Subcutaneous adipose tissue (tissue), 4 donors: Measurements from ENCODE around the gene FOXP1. TPM values are rescaled to one million over a fixed set of nuclear protein-coding genes. Genes with fewer than 3 reads are reported as not detected.

Source experiments
- CTCF ChIP-seq: fragments of 450-650 bp; IDR thresholded peaks from one replicate; pipeline ENCODE4 v1.5.1; 2016; ENCODE audit warnings: low read depth, mild to moderate bottlenecking, control low read depth, antibody characterized with exemption, moderate library complexity
- total RNA-seq, 4 donors: library from RNA; depleted of rRNA; stranded (reverse); fragments of >200 nt; gene quantifications; one replicate each; pipeline ENCODE4 v1.1.0, GENCODE V29; 2016

FOXP1 gene
- total RNA-seq, 4 donors from 2014 or later: 70.5 to 96.7 (median 88.0) TPM

- TF ChIP-seq CTCF: no peak
Measured at GRCh38 chr3:71565976-71566375, 17.6 kb downstream of the FOXP1 start.

DNA sequence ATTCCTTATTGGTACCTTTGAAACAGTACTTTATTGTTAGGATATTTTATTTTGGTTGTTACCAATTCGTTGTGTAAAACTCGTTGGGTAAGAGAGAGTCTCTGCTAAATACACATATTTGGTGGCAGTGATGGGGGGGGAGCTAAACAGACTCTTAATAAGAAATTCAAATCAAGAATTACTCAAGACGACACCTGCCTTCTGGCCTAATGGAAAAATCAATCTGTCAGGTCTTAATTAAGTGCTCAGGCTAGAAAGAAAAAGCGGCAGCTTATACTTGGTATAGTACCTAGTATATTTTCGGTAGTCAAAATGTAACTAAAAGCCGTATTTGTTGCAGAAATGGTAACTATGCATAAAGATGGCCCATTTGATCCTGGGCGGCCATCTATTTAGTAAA lies 18.2 kb downstream of the FOXP1 start:
- TF ChIP-seq CTCF: no peak

DNA sequence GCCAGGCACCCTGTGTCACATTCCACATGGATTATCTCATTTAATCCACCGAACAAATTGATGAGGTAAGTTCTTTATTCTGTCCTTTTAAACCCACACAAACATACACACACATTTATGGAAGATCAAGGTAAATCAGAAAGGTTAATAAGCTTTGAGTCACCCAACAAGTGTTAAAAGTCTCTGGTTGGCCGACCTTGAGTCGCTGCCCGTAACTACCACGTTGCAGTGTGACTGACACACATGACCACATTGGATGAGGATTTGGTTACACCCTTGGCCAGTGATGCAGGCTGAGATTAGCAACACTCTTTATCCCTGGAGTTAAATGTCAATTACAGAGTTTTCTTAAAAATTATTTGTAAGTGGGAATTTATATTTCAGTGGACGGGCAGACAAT lies 19.2 kb downstream of the FOXP1 start:
- TF ChIP-seq CTCF: no peak

DNA sequence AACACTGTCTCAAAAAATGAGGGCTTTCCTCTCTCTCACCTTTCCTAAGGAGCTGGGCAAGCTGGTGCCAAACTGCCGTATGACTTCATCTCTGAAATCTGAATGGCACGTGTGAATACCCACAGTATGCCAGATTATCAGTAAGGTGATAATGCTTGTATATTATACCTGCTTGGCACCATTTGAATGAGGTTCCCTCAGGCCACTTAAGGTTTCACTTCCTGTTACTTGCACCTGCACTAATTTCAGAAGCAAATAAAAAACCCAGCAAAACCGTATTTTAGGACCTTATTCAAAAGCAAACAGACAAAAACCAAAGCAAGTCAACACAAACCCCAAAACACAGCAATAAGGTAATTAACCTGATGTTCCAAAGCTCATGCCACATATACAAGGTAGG lies 19.7 kb downstream of the FOXP1 start:
- TF ChIP-seq CTCF: no peak

GRCh38 chr3:71562938-71563337 lies 20.6 kb downstream of the FOXP1 start:
- no peak for TF ChIP-seq CTCF

DNA sequence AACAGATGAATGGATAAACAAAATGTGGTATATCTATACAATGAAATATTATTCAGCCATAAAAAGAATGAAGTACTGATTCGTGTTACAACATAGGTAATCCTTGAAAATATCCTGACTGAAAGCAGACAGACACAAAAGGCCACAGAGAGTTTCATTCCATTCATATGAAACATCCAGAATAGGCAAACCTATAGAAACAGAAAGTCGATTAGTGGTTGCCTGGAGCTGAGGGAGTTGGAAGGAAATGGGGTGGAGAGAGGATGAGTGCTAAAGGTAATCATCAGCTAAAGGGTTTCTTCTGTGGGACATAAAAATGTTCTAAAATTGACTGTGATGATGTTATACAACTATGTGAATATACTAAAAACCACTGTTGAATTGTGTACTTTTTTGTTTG lies 22.9 kb downstream of the FOXP1 start:
- TF ChIP-seq CTCF: no peak

DNA sequence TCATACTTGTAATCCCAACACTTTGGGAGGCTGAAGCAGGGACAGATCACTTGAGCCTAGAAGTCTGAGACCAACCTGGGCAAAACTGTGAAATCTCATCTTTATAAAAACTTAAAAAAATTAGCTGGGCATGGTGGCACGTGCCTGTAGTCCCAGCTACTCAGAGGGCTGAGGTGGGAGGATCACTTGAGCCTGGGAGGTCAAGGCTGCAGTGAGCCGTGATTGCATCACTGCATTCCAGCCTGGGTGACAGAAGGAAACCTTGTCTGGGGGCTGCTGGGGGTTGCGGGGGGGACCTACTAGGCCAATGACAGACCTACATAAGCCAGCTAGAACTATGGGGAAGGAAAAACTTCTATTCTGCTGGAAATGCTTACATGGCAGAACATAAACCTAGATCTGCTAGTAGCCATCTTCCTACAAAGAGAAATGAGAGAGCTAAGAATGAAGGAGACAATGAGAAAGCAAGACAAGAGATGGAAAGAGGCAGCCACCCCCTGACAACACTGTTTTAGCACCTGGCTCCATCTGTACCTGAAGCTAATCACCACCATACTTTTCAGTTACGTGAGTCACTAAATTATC lies 23.9 kb downstream of the FOXP1 start:
- no peak for TF ChIP-seq CTCF

DNA sequence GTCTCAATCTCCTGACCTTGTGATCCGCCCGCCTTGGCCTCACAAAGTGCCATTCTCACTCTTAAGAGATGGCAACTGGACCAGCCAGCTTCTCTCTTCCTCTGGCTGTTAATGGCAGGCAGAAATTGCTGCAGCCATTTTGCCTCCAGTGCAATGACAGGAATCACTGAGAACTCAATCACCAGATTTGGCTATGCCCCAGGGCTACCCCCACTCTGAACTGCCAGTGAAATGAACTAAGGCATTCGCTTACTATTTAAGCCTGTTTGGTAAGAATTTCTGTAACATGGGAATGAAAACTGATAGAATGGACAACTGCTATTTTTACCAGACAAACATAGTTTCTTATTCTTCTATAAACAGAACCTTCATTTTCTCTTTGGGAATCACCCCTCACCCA lies 24.5 kb downstream of the FOXP1 start:
- TF ChIP-seq CTCF: no peak
